Measurements from ENCODE around the gene ATP10A. TPM values are rescaled to one million over a fixed set of nuclear protein-coding genes. Genes with fewer than 3 reads are reported as not detected.

The ATP10A gene
- total RNA-seq, 1 donor from 2014 or later: 6.8 TPM

- no peaks in the 10 kb centered on the region for H3K36me3 Mint-ChIP-seq (ENCODE audit: low read depth)
- peaks cover 19% of the 10 kb centered on the region for H3K4me1 Mint-ChIP-seq
- H3K4me3 Mint-ChIP-seq: no peak overlapping the region
- no peak for TF ChIP-seq CTCF (conservative IDR thresholded peaks at IDR 0.05)
- DNase-seq (ENCODE audit: low read depth, low spot score): no peak
- H3K9me3 Mint-ChIP-seq: no peaks in the 10 kb centered on the region
- H3K27ac Mint-ChIP-seq (ENCODE audit: unreplicated experiment): no peak overlapping the region
- H3K27me3 Mint-ChIP-seq (ENCODE audit: low read depth): no peaks in the 10 kb centered on the region
Observed at GRCh38 chr15:25778161-25778560, 85.0 kb downstream of the ATP10A start.

GRCh38 chr15:25777037-25777436 is 86.1 kb downstream of the ATP10A start:
- TF ChIP-seq CTCF (conservative IDR thresholded peaks at IDR 0.05): no peak
- no peak overlapping the region for H3K27ac Mint-ChIP-seq (ENCODE audit: unreplicated experiment)
- no peaks in the 10 kb centered on the region for H3K36me3 Mint-ChIP-seq (ENCODE audit: low read depth)
- no peak overlapping the region for H3K4me3 Mint-ChIP-seq
- DNase-seq (ENCODE audit: low read depth, low spot score): no peak
- H3K4me1 Mint-ChIP-seq: peaks cover 22% of the 10 kb centered on the region
- H3K9me3 Mint-ChIP-seq: no peaks in the 10 kb centered on the region
- H3K27me3 Mint-ChIP-seq (ENCODE audit: low read depth): no peaks in the 10 kb centered on the region

- H3K4me3 Mint-ChIP-seq: no peak overlapping the region
- TF ChIP-seq CTCF (conservative IDR thresholded peaks at IDR 0.05): no peak
- H3K36me3 Mint-ChIP-seq (ENCODE audit: low read depth): no peaks in the 10 kb centered on the region
- DNase-seq (ENCODE audit: low read depth, low spot score): no peak
- no peaks in the 10 kb centered on the region for H3K9me3 Mint-ChIP-seq
- no peak overlapping the region for H3K27ac Mint-ChIP-seq (ENCODE audit: unreplicated experiment)
- peaks cover 27% of the 10 kb centered on the region for H3K4me1 Mint-ChIP-seq
- H3K27me3 Mint-ChIP-seq (ENCODE audit: low read depth): no peaks in the 10 kb centered on the region
Observed at GRCh38 chr15:25776071-25776746, 86.9 kb downstream of the ATP10A start.

- Mint-ChIP-seq H3K36me3 (ENCODE audit: low read depth) (no peaks in the 10 kb centered on the region), H3K27ac (ENCODE audit: unreplicated experiment) (peak overlapping the region; percentile 47), H3K9me3 (no peaks in the 10 kb centered on the region), H3K4me1 (peaks cover 31% of the 10 kb centered on the region), H3K4me3 (no peak overlapping the region), H3K27me3 (ENCODE audit: low read depth) (no peaks in the 10 kb centered on the region)
- DNase-seq (ENCODE audit: low read depth, low spot score): no peak
- TF ChIP-seq CTCF (conservative IDR thresholded peaks at IDR 0.05): no peak
Observed at GRCh38 chr15:25775317-25775912, 87.7 kb downstream of the ATP10A start.

GRCh38 chr15:25774871-25775270 is 88.3 kb downstream of the ATP10A start:
- Mint-ChIP-seq H3K4me3 (no peak overlapping the region), H3K9me3 (no peaks in the 10 kb centered on the region), H3K27me3 (ENCODE audit: low read depth) (no peaks in the 10 kb centered on the region), H3K4me1 (peaks cover 31% of the 10 kb centered on the region), H3K36me3 (ENCODE audit: low read depth) (no peaks in the 10 kb centered on the region), H3K27ac (ENCODE audit: unreplicated experiment) (no peak overlapping the region)
- TF ChIP-seq CTCF (conservative IDR thresholded peaks at IDR 0.05): no peak
- DNase-seq (ENCODE audit: low read depth, low spot score): no peak

Data from neural crest cell (in vitro differentiated cells).